ENCODE results near the gene TNIP2.

TNIP2 gene

DNA sequence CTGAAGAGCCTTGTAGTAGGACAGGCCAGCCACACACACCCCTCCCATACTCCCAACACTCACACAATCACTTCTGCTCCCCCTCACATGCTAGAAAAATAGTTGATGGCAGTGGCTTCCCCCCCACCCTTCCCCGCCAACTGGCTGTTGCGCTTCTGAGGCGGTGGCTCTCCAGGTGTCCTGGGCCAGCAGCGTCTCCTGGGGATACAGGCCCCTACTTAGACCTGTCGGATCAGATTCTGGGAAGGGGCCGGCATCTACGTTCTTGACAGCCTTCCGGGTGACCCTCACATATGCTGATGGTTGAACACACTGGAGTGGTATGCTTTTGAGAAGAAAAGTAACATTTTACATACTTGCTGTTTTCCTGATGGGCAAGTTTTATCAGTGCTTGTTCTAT is 39.9 kb downstream of the TNIP2 start:
- DNase-seq (ENCODE audit: low read depth): no peak

DNA sequence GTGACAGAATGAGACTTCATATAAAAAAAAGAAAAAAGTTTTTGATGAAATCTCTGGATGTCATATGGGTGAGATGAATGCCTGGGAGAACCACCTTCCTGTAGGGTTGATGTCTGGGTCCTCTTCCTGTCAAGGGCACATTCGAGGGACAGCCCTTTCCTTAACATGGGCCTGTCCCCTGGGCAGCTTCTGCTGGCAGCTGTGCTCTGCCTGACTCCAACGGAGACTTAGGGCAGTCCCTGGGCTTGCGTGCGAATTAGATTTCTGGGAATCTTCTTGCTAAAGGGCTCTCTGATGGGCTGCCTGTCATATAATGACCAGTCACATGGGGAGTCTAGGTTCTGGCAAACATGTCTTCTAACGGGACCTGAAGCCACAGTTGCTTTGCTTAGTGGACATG is 40.7 kb downstream of the TNIP2 start:
- DNase-seq (ENCODE audit: low read depth): no peak

DNA sequence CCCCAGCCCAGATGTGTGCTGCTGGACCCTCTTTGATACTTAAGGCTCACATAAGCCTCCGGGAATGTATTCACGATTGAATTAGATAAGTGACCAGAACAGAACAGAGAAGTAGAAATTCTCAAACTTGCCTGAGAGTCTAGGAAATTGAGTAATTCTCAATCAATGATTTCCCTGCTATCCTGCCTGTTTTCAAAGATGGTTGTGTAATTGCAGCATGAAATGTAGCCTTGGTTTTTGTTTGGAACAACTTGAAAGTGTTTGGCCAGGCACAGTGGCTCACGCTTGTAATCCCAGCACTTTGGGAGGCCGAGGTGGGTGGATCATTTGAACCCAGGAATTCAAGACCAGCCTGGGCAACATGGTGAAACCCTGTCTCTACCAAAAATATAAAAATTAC is 41.2 kb downstream of the TNIP2 start:
- no peak for DNase-seq (ENCODE audit: low read depth)

DNA sequence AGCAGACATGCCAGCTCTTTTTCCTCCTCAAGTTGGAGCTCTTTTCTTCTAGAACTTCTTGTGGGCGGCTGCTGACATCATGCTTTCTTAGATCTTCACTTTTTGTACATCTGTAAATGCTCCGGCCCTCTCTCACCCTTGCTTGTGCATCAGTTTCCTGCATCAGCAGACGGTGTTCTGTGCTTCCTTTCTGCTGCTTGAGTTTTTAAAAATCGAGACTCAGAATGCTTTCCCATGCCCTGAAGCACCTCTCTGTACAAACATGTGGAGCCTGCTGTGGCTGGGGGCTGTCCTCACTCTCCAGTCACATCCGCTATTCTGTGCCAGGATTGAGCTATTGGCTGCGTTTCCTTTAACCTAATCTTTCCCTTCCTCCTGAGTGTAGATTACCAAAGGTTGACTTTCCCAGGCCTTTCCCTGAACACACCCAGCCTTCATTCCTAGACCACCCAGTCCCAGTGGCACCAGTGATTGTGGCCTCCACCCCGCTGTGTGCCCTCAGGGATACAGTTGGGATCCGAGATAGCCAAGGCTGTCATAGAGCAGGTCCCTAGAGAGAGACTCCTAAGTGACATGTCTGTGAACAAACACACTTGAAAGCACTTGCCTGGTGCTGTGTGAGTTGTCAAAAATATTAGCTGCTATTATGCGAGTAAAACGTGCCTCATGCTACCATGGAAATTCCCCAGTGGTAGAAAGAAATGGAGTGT is 41.9 kb downstream of the TNIP2 start:
- no peak for DNase-seq (ENCODE audit: low read depth)

- no peak for DNase-seq (ENCODE audit: low read depth)
Measured at GRCh38 chr4:2713337-2713736, 42.8 kb downstream of the TNIP2 start.

DNA sequence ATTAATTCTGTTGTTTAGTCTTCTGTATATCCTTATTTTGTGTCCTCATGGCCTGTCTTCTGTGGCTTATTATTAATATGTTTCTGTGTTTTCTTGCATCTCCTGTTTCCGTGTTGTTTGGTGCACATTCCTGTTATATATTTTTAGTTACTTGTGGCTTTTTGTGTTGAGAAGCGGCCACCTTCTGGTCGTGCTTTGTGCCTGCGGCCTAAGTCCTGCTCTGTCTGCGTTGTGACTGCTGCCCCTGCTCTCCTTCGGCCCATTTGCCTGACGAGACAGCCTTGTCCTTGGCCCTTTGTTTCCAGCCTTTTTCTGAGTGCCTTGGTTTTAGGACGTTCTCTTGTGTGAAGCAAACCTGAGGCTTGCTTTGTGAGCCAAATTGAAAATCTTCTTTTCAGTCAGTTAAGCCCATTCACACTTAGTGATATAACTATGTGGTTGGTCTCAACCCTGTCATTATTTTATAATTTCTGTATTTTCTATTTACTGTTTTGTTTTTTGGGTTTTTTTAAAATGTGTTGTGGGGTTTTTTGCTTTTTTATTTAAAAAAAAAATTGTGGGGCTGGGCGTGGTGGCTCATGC is 43.8 kb downstream of the TNIP2 start:
- no peak for DNase-seq (ENCODE audit: low read depth)

DNA sequence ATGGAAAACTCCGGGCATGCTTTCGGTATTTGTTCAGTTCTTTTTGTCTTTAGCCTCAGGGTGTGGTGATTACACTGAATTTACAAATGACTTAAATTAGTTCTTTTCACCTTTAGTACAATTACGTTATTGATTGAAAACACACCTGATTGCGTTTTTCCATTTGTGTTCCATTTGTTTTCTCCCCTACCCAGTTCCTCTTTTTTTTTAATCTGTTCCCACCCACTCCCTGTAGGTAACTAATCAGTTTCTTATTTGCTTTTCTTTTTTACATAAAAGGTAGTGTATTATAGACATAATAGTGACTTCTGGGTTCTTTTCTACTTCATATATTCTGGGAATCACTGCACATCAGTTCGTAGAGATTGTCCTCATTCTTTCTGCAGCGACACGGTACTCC is 53.4 kb downstream of the TNIP2 start:
- DNase-seq (ENCODE audit: low read depth): no peak

DNA sequence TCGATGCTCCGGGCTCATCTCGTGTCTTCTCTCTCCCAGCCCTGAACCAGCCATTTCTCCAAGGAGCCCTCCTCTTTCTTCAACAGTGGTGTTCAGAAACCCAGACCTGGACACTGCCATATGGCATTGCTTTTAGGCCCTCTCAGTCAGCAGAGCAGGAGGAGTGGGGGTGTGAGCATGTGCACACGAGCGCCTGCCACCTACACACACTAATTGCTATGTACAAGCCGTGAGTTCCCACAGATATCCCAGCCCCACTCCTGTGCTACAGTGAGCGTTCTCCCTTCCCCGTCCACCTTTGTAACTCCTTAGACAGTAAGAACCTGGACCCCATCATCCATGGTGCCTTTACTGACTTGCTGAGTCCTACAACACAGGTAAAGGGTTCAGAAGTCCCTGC is 53.8 kb downstream of the TNIP2 start:
- DNase-seq (ENCODE audit: low read depth): no peak

DNA sequence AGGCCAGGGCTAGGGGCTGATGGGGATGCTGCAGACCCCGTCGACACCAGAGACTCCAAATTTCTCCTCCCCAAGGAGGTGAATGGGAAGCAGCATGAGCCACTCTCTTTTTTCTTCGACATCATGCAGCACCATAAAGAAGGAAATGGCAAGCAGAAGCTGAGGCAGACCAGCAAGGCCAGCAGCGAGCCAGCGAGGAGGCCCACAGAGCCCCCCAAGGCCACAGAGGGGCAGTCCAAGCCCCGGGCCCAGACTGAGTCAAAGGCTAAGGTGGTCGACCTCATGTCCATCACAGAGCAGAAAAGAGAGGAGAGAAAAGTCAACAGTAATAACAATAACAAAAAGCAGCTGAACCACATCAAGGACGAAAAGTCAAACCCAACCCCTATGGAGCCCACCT is 56.1 kb downstream of the TNIP2 start:
- no peak for DNase-seq (ENCODE audit: low read depth)

GRCh38 chr4:2699534-2699933 is 56.6 kb downstream of the TNIP2 start:
- DNase-seq (ENCODE audit: low read depth): no peak

DNA sequence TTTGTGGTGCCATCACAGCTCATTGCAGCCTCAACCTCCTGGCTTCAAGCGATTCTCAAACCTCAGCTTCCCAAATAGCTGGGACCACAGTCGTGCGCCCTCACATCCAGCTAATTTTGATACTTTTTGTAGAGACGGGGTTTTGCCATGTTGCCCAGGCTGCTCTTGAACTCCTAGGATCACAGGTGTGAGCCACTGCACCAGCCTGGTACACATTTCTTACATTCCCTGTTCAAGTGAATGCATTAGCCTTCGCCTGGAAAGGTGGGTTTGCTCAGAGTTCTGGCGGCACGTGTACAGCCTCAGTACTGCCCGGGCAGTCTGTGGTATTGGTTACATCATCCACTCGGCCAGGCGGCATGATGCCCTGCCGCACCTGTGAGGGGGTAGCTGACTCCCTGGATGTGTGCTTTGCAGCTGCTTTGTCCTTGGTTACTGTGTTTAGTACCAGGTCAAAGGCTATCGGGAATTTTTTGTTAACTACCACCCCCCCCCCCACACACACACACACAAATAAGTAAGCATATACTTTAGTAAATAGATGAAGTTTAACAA is 57.1 kb downstream of the TNIP2 start:
- no peak for DNase-seq (ENCODE audit: low read depth)

- no peak for DNase-seq (ENCODE audit: low read depth)
Measured at GRCh38 chr4:2698504-2698903, 57.6 kb downstream of the TNIP2 start.

- no peak for DNase-seq (ENCODE audit: low read depth)
Measured at GRCh38 chr4:2697995-2698414, 58.1 kb downstream of the TNIP2 start.

DNA sequence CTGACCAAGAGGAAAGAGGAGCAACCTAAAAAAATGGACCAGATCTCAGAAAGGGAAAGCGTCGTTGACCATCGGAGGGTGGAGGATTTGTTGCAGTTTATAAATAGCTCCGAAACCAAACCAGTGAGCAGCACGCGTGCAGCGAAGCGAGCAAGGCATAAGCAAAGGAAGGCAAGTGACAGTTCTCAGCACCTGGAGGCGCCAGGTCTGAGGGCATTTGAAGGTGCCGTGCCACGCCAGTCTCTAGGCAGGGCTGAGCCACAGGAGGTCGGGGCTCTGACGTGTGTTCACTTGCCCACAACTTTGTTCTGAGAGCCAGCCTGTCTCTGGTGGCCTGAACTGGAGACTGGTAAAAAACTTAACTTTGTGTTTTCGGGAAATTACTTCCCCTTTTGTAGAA is 59.7 kb downstream of the TNIP2 start:
- DNase-seq (ENCODE audit: low read depth): no peak

GRCh38 chr4:2695346-2696060 is 60.6 kb downstream of the TNIP2 start:
- DNase-seq (ENCODE audit: low read depth): no peak

DNA sequence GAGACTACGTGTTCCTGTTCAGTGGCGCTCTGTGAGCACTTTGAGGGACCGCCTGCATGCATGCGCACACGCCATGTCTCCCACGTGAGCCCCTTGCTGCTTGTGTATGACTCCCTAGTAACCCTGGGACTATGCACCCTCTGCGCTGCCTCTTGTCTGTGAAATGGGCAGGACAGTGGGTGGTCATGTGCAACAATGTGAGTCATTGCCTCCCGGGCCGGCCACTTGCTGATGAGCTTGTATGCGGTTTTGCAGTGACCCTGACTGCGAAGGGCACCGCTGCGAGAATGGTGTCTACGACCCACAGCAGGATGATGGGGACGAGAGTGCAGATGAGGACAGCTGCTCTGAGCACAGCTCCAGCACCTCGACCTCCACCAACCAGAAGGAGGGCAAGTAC is 61.4 kb downstream of the TNIP2 start:
- DNase-seq (ENCODE audit: low read depth): no peak

DNA sequence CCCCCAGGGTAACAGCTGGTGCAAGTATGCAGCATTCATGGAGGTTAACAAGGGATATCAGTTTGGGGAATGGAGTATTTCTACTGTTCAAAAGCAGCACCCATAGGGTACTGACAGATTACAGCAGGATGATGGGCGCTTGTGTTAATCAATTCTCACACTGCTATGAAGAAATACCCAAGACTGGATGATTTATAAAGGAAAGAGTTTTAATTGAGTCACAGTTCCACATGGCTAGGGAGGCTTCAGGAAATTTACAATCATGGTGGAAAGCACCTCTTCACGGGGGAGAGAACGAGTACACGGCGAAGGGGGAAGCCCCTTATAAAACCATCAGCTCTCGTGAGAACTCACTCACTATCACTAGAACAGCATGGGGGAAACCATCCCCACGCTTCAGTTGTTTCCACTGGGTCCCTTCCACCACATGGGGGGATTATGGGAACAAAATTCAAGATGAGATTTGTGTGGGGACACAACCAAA is 64.1 kb downstream of the TNIP2 start:
- no peak for DNase-seq (ENCODE audit: low read depth)

Measured in stimulated activated CD8-positive, alpha-beta memory T cell treated with anti-CD3 and anti-CD28 coated beads, Interleukin-7, amount 100 ng/mL, for 24 hours (primary cell).